Ureter (tissue), 1 donor: ENCODE measurements around the gene TBC1D5. TPM values are rescaled to one million over a fixed set of nuclear protein-coding genes. Genes with fewer than 3 reads are reported as not detected.

Experiments used
- DNase-seq: peaks from one replicate; pipeline ENCODE4 v3.0.0-alpha.2; 2020; ENCODE audit warnings: low spot score
- total RNA-seq: library from RNA; stranded (reverse); gene quantifications from one replicate; pipeline ENCODE4 v1.2.4, GENCODE V29; 2023
- donor health status: DM: yes; HTN: yes; CAD: no.

The TBC1D5 gene
- total RNA-seq, 1 donor from 2014 or later, result 87.1 TPM

DNA sequence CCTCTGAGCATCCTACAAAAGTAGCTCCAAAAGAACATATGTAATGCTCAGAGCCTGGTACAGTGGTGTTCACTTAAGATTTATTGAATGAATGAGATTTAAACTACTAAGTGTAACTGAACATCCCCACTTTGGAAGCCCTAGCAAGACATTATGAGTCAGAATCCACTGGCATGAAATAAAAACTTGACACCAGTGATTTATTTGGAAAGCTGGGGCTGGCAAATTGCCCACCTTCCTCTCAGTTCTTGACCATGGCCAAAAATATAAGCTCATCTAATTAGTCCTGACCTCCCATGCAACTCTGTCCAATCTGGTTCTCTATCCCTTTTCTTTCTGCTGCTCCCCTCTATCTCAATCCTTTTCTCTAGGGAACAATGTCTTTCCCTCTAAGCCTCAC, 439.7 kb downstream of the TBC1D5 start:
- no peak for DNase-seq

DNA sequence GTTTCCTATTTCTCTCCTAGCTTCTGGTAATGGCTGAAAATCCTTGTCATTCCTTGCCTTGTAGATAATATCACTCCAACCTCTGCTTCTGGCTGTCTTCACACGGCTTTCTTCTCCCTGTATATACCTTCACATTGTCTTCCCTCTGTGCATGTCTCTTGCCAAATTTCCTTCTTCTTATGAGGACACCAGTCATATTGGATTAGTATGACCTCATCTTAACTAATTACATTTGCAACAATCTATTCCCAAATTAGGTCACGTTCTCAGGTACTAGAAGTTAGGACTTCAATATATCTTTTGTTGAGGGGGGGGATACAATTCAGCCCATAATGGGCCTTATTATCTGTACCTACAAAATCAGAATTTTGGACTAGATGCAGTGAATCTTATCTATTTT, 440.3 kb downstream of the TBC1D5 start:
- DNase-seq, result no peak

DNA sequence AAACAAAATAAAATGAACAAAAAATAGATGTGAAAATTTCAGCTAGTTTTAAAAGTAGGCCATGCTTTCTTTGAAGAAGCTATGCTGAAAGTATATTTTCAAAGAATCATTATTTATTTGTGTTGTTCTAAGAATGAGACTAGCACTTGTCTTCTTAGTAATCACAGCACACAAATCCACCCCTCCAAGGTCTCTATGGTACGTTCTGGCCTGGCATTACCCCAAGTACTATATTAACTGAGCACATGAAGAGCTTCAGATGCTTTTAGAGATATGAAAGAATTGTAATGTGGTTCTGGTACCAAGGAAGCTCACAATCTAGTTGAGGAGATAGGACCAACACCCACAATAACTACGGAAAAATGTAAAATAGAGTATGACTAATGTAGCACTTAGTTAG, 441.2 kb downstream of the TBC1D5 start:
- no peak for DNase-seq

DNA sequence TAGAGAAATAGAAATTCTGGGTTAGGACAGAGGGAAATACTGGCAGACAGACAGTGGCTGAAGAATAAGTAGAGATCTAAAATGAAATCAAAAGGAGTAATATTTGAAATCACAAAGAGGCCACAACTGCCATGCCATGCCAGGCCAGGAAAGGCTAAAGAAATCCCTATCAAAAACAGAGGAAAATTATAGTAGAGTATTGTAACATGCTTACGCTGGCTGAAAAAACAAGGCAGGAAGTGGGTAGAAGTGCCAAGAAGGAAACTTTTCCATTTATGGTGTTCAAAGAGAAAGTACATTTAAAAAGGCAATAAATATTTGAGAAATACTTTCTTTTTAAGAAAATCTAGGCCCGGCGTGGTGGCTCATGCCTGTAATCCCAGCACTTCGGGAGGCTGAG, 442.0 kb downstream of the TBC1D5 start:
- no peak for DNase-seq

DNA sequence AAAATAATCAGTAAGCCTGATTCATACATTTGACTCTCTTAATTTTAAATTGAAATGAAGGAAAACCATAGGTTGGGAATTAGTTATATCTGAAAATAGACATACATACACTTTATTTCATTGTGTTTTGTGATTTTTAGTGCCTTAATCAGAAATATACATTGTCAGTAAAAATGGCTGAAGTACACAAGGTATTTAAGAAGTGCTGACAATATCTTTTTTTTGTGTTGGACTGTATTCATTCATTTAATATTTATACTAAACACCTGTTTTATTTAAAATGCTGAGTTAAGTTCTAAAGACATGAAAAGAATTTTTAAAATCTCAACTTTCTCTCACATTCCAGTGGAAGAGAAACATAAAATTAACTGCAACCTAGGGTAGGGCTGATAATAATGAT, 444.4 kb downstream of the TBC1D5 start:
- DNase-seq, result no peak

DNA sequence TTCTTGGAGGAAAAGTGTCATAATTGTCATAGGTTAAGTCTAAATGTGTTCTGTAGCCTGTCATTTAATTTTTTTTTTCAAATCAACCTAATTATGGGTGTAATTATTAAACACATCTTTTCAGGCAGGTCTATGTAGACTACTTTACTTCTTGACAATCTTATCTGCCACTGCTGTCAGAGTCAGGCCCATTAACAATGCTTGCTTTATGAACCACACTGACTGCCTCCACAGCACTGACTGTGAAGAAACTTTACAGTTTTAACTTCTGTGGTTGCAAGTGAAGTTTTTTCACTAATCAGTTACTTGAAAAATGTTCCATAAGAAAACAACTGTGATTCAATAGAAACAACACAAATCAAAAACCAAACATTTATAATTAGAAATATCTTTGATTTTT, 449.9 kb downstream of the TBC1D5 start:
- DNase-seq, result no peak

DNA sequence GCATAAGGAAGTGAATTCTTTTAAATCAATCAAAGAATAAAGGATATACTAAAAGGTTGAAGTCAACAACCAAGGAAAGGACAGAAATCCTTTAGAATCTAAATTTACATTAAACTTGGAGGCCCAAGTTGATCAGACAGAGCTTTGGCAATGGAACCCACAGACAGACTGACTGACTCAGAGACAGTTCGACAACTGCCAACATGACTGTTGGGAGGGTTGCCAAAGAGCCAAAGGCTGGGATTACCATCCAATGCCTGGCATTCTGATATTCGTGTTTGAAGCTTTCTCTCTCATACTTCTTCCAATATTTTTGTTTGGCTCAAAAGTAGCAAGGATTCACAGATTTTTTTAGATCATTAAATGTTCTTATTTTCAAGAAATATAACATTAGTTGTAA, 451.5 kb downstream of the TBC1D5 start:
- no peak for DNase-seq

DNA sequence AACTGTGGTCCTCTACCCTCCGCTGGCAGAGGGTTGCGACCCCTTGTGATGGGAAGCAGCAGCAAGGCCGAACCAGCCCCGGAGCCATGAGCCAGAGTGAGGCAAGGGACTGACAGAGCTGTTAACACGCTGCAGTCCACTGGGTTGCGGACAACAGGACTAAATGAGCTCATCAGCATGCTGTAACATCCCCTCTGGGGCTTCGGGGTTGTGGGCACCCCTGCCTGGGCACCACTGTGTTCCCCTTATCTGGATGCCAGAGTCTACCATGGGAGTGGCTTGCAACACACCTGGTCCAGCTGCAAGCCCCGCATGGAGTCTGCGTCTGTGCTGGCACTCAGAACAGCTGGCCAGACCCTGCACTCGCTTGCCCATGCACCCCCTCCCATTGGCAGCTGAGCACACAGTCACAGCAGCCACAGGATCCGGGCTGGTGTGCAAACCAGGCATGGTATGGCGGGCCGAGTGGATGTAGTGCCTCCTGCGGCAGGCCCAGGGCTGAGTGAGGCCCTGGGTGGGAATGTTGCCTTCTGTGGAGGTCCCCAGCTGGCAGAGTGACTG, 453.5 kb downstream of the TBC1D5 start:
- DNase-seq, result no peak

DNA sequence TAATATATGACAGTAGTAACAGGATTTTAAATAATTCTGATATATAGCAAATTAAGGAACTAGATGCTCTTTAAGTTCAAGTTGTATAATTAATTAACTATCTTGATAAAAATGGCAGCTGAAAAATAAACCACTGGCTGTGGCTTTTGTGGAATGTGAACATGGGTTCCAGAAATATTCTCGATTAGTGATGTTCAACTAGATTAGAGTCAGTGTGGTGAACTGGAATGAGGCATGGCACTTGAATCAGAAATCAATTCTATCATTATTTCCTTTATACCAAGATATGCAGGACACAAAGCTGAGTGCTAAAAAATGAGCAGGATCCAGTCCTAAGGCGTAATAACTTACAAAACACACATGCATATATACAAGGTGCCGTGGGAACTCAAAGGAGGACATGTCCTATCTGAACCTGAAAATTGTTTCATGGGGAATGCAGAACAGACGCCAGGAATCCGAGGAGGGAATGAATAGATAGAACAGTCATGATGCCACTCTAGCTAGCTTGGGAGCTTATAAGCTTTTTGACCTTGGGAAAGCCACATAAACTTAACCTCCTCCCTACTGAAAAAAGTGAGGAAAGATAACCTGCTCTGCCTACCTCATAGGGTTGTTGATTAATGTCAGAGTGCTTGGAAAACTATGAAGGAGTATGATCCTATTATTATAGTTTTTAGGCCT, 455.3 kb downstream of the TBC1D5 start:
- DNase-seq, result no peak

DNA sequence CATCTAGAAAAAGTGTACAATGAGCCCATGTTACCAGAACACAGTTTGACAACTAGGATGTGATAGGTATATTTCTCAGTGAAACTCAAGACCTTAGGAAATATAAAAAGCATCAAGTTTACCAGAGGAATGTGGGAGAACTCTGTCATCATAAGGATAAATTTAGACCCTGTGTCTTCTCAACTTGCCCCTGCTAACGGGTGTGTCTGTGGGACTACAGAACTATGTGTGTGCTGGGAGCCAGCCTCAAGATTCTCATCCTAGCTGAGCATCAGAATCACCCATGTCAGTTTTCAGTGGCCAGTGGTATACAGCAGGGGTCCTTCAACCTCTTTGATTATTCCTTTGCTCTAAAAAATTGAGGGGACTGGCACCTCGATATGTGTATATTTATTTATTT, 464.4 kb downstream of the TBC1D5 start:
- no peak for DNase-seq

DNA sequence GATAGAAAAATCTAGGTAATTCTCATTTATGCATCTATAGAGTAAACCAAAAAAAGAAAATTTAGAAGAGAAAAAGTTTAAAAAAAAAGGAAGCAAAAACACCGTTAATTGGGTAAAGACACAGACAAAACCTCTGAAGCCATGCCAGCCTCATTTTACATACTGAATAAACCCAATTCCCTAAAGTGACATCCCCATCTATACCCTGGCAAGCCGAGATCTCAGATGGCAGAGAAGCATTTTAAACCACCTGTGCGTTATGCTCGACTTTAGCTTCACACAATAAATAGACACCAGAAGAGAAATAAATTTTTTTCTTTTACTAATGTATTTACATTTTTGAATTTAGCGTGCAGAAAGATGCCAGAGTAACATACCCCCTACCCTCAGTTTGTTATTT, 475.6 kb downstream of the TBC1D5 start:
- DNase-seq, result no peak

DNA sequence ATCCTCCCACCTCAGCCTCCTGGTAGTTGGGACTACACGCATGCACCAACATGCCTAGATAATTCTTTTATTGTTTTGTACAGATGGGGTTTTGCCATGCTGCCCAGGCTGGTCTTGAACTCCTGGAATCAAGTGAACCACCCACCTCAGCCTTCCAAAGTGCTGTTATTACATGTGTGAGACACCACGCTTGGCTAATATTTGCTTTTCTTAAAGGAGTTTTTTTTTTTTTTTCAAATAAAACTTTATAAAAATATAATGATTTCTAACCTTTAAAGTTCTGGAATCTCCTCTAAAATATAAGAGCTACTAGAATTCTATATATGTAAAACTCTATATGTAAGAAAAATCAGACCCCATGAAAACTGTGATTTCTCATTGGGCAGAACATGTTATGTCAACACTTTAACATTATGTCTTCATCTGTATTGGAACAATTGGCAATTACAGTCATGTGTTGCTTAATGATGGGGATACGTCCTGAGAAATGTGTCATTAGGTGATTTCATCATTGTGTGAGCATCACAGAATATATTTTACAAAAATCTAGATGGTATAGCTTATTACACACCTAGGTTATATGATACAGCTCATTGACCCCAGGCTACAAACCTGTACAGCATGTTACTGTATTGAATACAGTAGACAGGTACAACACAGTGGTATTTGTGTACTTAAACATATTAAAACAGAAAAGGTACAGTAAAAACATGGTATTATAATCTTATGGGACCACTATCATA, 480.6 kb downstream of the TBC1D5 start:
- no peak for DNase-seq

DNA sequence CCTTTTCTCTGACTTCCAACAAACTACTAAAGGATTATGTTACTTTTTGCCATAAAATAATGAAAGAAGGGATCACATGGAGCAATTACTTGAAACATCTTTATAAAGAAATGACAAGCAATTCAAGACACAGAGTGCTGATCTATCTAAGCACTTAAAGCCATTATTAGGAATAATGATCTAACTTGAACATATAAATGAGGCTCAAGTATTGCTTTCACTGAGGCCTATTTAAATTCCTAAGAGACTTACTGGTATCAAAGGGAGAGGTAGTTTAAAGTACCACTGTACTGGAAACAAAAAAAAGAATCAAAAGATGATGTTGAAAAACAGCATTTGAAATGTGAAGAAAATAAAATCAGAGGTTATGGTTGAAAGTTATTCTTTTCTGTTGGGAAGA, 482.2 kb downstream of the TBC1D5 start:
- DNase-seq, result no peak

DNA sequence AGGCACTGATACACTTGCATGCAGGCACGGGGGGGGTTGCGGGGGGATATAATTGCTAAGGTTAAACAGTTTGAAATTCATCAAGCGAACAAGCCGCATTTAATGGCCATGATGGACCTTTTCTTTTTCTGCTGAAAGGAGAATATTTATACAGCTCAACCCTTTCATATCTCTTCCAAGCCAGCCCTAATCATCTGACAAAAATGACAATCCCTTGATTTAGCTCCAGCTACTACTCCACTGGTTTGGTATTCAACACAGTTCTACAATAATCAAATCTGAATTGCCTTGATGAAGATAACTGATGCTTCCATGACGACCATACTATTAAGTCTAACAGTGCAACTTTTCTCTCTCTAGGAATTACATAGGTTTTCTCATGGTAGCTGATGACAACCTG, 482.7 kb downstream of the TBC1D5 start:
- no peak for DNase-seq

DNA sequence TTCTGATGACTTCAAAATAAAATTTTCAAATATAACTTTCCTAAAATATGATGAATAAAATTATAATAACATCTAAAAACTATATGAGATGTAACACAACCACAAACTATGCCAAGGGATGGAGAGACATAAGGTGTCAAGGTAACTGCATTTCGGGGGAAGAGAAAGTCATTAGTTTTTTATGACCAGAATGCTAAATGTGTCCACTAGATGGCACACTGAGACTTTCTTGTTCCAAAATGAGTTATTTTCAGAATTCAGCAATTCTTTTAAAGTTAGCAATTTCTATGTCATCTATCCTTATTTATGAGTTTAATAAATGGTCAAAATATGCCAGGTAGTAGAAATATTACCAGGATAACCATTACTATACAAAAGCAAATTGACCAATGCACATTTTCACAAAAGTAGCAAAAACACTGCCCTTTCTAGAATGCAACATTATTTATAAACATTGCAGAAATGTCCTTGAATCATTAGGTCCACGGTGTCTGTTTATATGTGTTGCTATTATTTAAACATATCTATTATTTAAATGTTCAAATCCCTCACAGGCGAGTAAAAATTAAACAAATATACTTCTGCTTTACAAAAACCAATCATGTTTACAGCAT, 483.5 kb downstream of the TBC1D5 start:
- no peak for DNase-seq

DNA sequence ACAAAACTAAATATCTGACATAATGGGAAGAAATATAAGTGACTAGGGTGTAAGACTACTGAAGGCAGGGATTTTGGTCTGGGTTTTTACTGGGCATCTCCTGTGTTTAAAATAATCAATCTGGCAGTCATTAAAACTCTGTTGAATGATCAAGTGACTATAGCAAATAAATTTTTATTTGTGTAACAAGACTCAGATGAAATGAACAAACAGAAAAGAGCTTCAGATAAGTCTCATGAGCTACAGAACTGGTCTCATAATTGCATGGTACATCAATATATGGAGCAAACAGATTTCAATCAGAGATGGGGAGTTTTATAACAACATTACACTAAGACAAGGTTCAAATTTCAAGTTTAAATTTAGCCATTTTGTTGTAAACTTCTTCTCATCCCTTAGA, 485.2 kb downstream of the TBC1D5 start:
- no peak for DNase-seq

DNA sequence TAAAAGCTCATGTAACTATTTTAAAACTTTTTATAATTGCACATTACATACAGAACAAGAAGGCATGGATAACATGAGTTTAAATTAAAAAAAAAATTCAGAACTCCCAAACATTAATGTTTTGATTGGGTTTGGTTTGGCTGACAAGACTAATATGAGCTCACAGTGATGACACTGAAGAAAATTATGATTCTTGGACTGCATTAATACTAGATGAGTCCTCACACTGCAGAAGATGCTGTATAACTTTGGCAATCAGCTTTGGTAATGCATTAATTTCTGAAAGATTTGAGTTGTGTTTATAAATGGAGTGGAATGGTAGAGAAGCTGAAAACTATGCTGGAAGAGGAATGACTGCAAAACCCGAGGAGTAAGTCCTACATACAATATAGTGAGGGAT, 498.8 kb downstream of the TBC1D5 start:
- no peak for DNase-seq

DNA sequence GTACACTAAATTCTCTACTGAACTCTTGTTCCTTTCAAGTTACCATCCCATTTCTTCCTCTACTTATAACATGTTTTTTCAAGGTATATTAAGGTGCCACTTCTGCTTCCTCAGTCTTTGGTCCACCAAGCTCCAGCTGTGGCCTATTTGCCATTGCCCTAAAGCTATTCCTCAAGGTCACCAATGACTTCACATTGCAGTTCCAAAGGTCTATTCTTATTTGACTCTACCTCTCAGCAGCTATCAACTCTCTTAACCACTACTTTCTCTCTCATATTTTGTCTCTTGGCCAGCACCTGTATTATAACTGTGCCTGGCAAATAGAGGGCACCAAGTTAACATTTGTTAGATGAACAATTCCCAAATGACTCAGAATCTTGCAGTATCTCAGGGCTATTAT, 503.0 kb downstream of the TBC1D5 start:
- DNase-seq, result no peak

DNA sequence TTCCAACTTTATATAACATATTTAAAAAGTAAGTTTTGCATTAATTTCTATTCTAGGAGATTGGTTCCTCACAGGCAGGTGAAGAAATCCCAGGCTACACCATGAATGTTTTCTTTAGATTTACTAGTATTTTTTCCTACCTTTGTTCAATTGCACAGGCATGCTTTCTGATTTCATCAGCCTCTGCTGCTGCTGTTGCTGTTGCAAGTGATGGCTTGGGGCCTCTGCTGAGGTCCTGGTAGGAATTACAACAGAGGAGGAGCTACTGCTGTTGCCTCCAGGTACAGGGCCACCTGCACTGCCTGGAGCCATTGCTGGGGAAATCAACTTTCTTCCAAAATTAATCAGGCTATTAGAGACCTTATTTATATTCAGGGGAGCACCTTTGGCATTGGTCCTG, 504.4 kb downstream of the TBC1D5 start:
- no peak for DNase-seq

DNA sequence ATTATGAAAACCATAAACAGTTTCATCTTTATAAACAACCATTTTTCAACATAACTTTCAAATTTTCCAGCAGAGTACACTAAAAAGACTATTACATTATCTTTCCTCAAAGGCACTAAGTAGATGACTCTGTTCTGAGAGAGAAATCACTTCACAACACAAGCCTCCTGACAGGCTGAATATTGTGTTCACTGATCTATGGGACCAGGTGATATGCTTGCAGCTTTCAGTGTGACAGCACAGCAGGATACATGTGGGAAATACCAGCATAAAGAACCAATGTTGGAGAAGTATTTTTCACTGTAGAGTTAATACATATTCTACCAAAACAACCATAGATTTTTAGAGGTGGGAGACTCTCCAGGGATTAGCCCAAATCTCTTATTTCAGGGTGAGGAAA, 507.1 kb downstream of the TBC1D5 start:
- DNase-seq, result no peak

DNA sequence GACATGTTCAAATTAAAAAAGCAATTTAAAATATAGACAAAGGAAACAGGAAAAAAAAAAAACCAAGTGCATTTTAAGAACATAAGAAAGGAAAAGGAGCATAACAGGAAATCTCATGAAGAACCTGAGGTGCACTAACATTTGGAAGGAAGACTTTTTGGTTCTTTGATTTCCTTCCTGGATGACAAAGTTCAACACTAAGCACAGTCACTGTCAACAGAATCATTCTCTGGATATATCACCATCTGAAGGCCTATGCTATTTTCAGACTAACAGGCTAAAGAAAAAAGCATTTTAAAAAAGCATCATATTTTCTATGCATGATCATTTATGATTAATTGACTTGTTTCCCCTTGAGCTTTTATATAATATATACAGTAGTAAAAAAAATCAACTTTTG, 508.0 kb downstream of the TBC1D5 start:
- DNase-seq, result no peak

DNA sequence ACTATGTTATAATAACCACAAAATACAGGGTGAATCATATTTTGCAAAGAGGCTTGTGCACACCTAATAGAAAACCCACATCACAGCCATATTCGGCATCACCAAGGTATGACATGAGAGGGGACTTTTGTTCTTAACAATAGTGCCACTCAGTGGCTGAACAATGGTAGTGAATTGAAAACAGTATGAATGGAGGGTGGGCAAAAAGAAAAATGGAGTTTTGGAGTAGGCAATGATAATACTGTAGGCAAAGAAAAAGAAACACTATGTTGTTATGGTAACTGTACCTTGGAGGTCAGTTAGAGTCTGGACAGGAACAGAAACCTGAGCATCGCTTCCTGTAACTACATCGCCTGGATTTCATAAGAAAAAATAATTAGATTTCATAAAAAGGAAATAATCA, 509.0 kb downstream of the TBC1D5 start:
- DNase-seq, result no peak

DNA sequence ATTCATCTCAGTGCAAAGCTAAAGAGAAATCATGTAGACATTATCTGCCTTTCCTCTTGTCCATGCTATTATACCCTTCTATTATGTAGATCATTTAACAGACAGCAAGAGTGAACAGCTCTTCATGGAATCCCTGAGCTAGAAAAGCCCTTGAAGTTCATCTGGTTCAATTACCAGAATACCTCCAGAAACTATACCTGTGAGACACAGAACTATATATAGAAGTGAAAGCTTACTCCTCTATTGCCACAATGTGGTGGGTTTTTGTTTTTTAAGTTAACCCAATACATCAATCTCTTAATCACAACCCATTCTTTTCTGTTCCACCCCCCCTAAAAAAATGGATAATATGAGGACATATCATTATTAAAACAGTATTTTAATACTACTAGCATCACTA, 510.0 kb downstream of the TBC1D5 start:
- DNase-seq, result no peak
